ENCODE measurements around the gene CRISPLD2. TPM values are rescaled to one million over a fixed set of nuclear protein-coding genes. Genes with fewer than 3 reads are reported as not detected.

The CRISPLD2 gene
- total RNA-seq, 2 experiments from 2014 or later = 0.47 to 0.99 TPM

GRCh38 chr16:84883301-84883700 is 63.5 kb downstream of the CRISPLD2 start:
- no peaks in the 10 kb centered on the region for H3K79me2 ChIP-seq (ENCODE audit: insufficient read depth, low read depth, low read length)
- DNase-seq (ENCODE audit: low spot score) = no peak
- no peak overlapping the region for H2AFZ ChIP-seq (ENCODE audit: low read length)
- no peaks in the 10 kb centered on the region for H4K20me1 ChIP-seq (ENCODE audit: insufficient read depth, low read length)
- ChIA-PET CTCF (ENCODE audit: unreplicated experiment) (no interaction called here), POLR2A (interaction anchor here (1.7 kb wide), 1 partner anchor 18 kb away, joined by 4 read pairs; no protein-coding TSS in a partner anchor)
- no peak for TF ChIP-seq EZH2phosphoT487 (IDR thresholded peaks at IDR 0.05; ENCODE audit: borderline replicate concordance, low read depth, low read length)
- TF ChIP-seq CTCF (conservative IDR thresholded peaks at IDR 0.05; ENCODE audit: low read length) = no peak
- H3K9me3 ChIP-seq (ENCODE audit: low read length) = no peaks in the 10 kb centered on the region
- H3K9me2 ChIP-seq (ENCODE audit: insufficient read depth, low read length) = no peaks in the 10 kb centered on the region
- no peak overlapping the region for H3K4me2 ChIP-seq (ENCODE audit: low read length)
- H3K4me1 ChIP-seq (ENCODE audit: insufficient read depth, low read length, poor library complexity, severe bottlenecking) = peaks cover 25% of the 10 kb centered on the region
- intact Hi-C loops (cut with micrococcal nuclease; ENCODE audit: unreplicated experiment) = no loop called here
- no peaks in the 10 kb centered on the region for H3K36me3 ChIP-seq (ENCODE audit: insufficient read depth, low read length)
- H3K4me3 ChIP-seq (ENCODE audit: low read depth, low read length, poor library complexity, severe bottlenecking) = no peak overlapping the region
- no TSS peak for BruUV-seq (replicated peaks)
- H3K27ac ChIP-seq (ENCODE audit: low read depth, low read length, poor library complexity, severe bottlenecking) = no peak overlapping the region

- no TSS peak for BruUV-seq (replicated peaks)
- Histone ChIP-seq H3K9me2 (ENCODE audit: insufficient read depth, low read length) (no peaks in the 10 kb centered on the region), H3K4me3 (ENCODE audit: low read depth, low read length, poor library complexity, severe bottlenecking) (no peak overlapping the region), H3K36me3 (ENCODE audit: insufficient read depth, low read length) (no peaks in the 10 kb centered on the region), H3K9me3 (ENCODE audit: low read length) (no peaks in the 10 kb centered on the region), H2AFZ (ENCODE audit: low read length) (no peak overlapping the region), H3K4me2 (ENCODE audit: low read length) (no peak overlapping the region), H4K20me1 (ENCODE audit: insufficient read depth, low read length) (no peaks in the 10 kb centered on the region), H3K79me2 (ENCODE audit: insufficient read depth, low read depth, low read length) (no peaks in the 10 kb centered on the region), H3K27ac (ENCODE audit: low read depth, low read length, poor library complexity, severe bottlenecking) (no peak overlapping the region), H3K4me1 (ENCODE audit: insufficient read depth, low read length, poor library complexity, severe bottlenecking) (peaks cover 33% of the 10 kb centered on the region)
- no peak for DNase-seq (ENCODE audit: low spot score)
- intact Hi-C loops (cut with micrococcal nuclease; ENCODE audit: unreplicated experiment) = no loop called here
- ChIA-PET POLR2A (interaction anchor here (1.3 kb wide), 1 partner anchor 20 kb away, joined by 4 read pairs; no protein-coding TSS in a partner anchor), CTCF (ENCODE audit: unreplicated experiment) (no interaction called here)
- TF ChIP-seq CTCF (conservative IDR thresholded peaks at IDR 0.05; ENCODE audit: low read length) (no peak), EZH2phosphoT487 (IDR thresholded peaks at IDR 0.05; ENCODE audit: borderline replicate concordance, low read depth, low read length) (no peak)
These were observed 64.4 kb downstream of the CRISPLD2 start for GRCh38 chr16:84884246-84884595.

- Histone ChIP-seq H3K9me3 (ENCODE audit: low read length) (no peaks in the 10 kb centered on the region), H3K27ac (ENCODE audit: low read depth, low read length, poor library complexity, severe bottlenecking) (no peak overlapping the region), H3K4me2 (ENCODE audit: low read length) (no peak overlapping the region), H4K20me1 (ENCODE audit: insufficient read depth, low read length) (no peaks in the 10 kb centered on the region), H3K79me2 (ENCODE audit: insufficient read depth, low read depth, low read length) (no peaks in the 10 kb centered on the region), H3K9me2 (ENCODE audit: insufficient read depth, low read length) (no peaks in the 10 kb centered on the region), H3K4me3 (ENCODE audit: low read depth, low read length, poor library complexity, severe bottlenecking) (no peak overlapping the region), H2AFZ (ENCODE audit: low read length) (no peak overlapping the region), H3K4me1 (ENCODE audit: insufficient read depth, low read length, poor library complexity, severe bottlenecking) (peaks cover 34% of the 10 kb centered on the region), H3K36me3 (ENCODE audit: insufficient read depth, low read length) (no peaks in the 10 kb centered on the region)
- BruUV-seq (replicated peaks) = no TSS peak
- CTCF ChIA-PET (ENCODE audit: unreplicated experiment) = no interaction called here
- DNase-seq (ENCODE audit: low spot score) = no peak
- TF ChIP-seq EZH2phosphoT487 (IDR thresholded peaks at IDR 0.05; ENCODE audit: borderline replicate concordance, low read depth, low read length) = no peak
- TF ChIP-seq CTCF (conservative IDR thresholded peaks at IDR 0.05; ENCODE audit: low read length) = no peak
- intact Hi-C loops (cut with micrococcal nuclease; ENCODE audit: unreplicated experiment) = no loop called here
- POLR2A ChIA-PET = interaction anchor here (1.1 to 1.3 kb wide), 2 partner anchors 11 to 20 kb away, joined by 4 to 10 read pairs; no protein-coding TSS in a partner anchor
These were observed 65.0 kb downstream of the CRISPLD2 start for GRCh38 chr16:84884596-84885341.

Data from OCI-LY7 (cell line).